G401.6 (cell line): Measurements from ENCODE around the gene RFESD.
"Not testable (repeated sequence)": the region's sequence is repeated elsewhere in the genome, so short reads cannot be mapped to it uniquely, and the experiment has no call there.

ENCODE experiments used
- FAIRE-seq: peaks from 2 replicates; lab custom pipeline; 2012; peaks lifted over from hg19 to GRCh38; lab: Jason Lieb, UNC

RFESD gene

GRCh38 chr5:95628933-95629332 is 17.6 kb upstream of the RFESD start:
- FAIRE-seq: no peak

GRCh38 chr5:95630394-95630917 is 16.1 kb upstream of the RFESD start:
- no peak for FAIRE-seq

- no peak for FAIRE-seq
These were observed 15.2 kb upstream of the RFESD start for GRCh38 chr5:95631255-95631958.

DNA sequence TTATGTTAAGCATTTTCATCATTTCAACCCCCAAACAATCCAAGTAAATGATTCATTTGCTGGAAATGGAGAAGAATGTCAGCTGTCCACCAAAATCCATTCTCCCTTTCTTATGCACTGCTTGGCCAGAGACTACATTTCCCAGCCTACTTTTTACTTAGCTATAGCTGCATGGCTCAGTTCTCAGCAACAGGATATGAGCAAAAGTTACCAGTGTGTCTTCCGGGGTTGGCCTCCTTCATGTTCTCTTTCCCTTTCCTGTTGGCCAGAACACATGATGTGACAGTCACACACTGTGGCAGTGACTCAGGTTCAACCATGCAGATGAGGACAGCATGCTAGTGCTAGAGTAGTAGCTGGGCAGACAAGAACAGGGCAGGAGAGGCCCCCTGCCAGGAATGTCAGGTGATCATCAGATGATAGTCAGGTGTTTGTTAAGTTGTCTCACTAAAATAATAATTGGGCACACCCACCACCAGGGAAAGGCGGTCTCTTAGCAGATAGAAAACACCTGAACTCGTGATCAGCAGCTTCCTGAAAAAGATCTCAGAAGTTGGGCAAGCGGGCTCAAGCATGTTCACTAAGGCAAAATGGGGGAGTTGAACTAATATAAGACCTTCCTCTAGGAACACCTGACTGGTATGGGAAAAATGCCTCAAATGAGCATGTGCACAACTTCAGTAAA is 14.4 kb upstream of the RFESD start:
- no peak for FAIRE-seq

- not testable (repeated sequence) for FAIRE-seq
These were observed 13.6 kb upstream of the RFESD start for GRCh38 chr5:95632942-95633341.

- FAIRE-seq: no peak
These were observed 12.9 kb upstream of the RFESD start for GRCh38 chr5:95633671-95634070.

DNA sequence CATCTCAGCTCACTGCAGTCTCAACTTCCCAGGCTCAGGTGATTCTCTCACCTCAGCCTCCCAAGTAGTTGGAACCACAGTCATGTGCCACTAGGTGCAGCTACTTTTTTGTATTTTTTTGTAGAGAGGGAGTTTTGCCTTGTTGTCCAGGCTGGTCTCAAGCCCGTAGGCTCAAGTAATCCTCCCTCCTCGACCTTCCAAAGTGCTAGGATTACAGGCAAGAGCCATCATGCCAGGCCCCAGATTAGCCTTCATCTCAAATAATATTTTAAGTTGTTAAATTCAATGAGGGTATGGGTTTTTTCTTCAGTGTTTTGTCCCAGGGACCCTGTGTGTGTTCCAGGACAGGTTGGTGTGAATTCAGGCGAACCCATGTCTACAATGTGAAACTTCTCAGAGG is 12.5 kb upstream of the RFESD start:
- no peak for FAIRE-seq

DNA sequence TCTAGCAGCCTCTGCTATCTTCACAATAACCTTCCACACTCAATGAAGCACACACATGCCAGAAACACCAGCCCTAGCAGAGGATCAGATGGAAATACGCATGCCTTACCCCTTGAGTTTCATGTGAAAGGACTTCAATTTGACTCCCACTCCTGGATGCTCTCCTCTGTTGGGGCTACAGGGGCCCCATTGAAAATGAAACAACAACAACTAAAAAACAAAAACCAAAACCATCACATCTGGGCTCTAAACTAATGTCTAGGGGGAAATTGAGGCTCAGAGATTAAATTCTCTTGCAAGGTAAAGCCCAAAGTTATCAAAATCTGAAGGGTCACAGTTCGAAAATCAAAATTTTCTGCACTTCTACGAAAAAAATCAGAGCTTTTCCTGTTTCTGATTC is 7.9 kb upstream of the RFESD start:
- FAIRE-seq: no peak

- no peak for FAIRE-seq
These were observed 4.8 kb upstream of the RFESD start for GRCh38 chr5:95641741-95642220.

- FAIRE-seq: no peak
These were observed 3.4 kb upstream of the RFESD start for GRCh38 chr5:95643152-95643551.

DNA sequence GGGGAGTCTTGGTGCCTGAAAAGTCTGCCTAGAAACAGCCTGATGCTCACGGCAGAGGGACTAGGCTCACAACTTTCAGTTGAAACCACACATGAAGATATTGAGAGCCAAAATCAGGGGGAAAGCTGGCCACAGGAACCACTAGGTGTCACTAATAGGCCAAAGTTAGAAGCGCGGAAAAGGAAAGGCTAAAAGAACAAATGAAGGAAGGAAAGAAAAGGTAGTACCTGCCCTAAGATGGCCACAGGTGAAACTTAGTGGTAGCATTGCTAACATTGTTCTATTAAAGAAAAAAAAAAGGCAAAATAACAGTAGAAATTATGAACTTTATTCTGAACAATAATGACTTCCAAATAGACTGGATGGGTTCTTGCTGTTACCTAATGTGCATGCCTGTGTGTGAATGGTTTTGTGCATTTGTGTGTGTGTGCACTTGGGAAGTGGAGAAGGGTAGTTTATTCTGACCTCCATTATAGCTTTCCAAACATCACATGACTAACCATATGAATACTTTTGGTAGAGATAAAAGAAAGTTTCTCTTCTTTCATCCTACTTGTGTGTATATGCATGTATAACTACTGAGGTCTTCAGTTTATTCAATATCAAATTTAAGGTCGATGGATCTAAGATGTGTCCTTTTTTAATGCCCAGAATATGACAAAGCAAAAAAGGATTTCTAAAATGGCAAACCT is 2.1 kb upstream of the RFESD start:
- FAIRE-seq: peak; percentile 76

GRCh38 chr5:95646226-95646568 is 380 bp upstream of the RFESD start:
- FAIRE-seq: not testable (repeated sequence)

GRCh38 chr5:95647886-95648860 is 1.6 kb downstream of the RFESD start:
- no peak for FAIRE-seq

DNA sequence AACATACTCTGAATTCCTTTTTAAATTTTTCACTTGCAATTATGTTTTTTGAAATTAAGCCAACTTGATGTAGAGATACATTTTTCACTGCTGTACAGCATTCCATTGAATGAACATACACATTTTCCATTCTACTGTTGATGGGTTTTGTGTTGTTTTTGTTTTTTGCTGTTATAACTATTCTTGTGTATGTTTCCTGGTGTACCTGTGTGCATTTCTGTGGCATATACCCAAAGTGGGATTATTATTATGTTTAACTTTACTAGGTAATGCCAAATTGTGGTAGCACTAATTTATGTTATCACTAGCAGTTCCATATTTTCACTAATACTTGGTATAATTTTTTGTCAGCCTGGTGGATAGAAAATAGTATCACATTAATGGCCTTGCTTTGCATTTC is 2.7 kb downstream of the RFESD start:
- FAIRE-seq: no peak

DNA sequence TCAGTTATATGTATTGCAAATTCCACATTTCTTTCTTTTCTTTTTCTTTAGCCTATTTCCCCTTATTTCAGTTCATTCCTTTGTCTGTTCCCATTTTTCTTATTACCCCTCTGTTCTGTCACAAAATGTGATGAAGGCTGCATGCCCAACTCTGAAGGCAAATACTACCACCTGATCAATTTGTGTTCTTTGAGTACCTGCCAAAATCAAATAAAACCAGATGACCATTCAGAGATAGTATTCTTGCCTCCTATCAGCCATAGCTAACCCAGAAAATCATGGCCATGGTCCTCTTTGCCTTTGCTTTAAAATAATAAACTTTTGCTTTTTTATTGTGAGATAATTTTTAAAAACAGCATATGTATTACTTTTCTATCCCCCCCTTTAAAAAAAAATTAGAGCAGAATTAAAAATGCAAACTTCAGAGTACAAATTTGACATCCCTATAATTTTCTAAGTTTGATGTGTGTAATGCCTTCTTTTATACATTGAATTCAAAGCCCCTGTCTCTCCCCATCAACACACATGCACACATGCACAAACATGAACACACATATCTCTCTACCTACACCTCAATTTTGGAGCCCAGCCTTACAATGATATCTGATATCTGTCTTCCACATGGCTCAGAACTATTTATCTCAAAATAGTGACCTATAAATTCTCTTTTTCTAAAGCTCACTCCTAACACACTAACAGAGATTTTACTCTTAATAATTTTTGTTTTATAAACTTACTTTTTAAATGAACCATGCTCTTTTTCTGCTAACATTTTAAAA is 3.5 kb downstream of the RFESD start:
- no peak for FAIRE-seq

DNA sequence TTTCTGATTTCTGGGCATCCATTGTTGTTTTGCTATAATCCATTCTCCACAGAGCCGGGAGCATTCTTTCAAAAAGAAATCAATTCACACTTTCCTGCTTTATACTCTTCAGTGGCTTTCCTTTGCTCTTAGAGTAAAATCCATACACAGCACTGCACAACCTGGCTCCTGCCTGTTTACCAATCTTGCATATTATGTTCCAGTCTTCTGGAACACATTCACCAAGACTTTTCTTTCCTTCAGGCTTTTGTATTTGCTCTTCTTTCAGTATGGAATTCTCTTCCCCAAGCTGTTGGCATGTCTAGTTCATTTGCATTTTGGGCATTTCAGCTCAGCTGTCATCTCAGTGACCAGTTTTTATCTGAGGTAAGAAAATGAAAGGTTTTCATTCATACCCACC is 6.3 kb downstream of the RFESD start:
- FAIRE-seq: no peak

DNA sequence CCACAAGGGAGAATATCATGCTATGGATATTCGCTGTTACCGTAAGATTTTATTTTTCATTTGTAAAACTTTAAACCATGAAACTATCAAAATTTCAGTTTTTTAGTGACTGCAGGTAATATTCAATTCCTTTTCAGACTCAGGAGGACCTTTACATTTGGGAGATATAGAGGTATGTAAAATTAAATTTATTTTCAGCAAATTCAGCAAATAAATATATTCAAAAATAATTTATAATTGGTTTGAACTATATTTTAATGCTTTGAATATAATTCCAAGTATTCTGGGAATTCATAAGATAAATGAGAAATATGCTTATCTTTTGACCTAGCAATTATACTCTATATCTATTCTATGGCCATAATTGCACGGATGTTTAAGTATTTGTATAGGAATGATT is 7.6 kb downstream of the RFESD start:
- no peak for FAIRE-seq

- FAIRE-seq: no peak
These were observed 9.0 kb downstream of the RFESD start for GRCh38 chr5:95655575-95655974.

DNA sequence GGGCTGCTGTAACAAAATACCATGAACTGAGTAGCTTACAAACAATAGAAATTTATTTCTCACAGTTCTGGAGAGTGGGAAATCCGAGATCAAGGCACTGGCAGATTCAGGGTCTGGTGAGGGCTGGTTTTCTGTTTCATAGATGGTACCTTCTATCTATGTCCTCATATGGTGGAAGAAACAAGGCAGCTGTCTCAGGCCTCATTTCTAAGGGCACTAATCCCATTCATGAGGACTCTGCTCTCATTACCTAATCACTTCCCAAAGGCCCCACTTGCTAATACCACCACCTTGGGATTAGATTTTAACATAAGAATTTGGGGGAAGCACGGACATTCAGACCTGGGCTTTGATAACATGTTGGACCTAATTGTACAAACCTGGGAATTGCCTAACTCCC is 13.5 kb downstream of the RFESD start:
- no peak for FAIRE-seq

- no peak for FAIRE-seq
These were observed 16.4 kb downstream of the RFESD start for GRCh38 chr5:95662946-95663345.

- peak; percentile 87 for FAIRE-seq
These were observed 17.7 kb downstream of the RFESD start for GRCh38 chr5:95664204-95664786.
